Naive thymus-derived CD4-positive, alpha-beta T cell (primary cell): ENCODE measurements around the gene SPEG. TPM values are rescaled to one million over a fixed set of nuclear protein-coding genes. Genes with fewer than 3 reads are reported as not detected.
A peak's percentile ranks its signal among the peaks of the same experiment; 100 is the strongest.

Source experiments
- ATAC-seq: fragments of 150-1000 bp; cut with Tn5 transposase; 2 replicates; pipeline ENCODE4 v1.10.0; 2021; ENCODE audit warnings: mild to moderate bottlenecking, moderate library complexity
- CTCF ChIA-PET: fragments of 350-600 bp; sonication (Branson Sonifier 250); formaldehyde crosslinking; loops from one replicate; lab custom pipeline; 2021; ENCODE audit warnings: antibody characterized with exemption; lab: Charles Lee
- POLR2A ChIA-PET: fragments of 350-600 bp; sonication (Branson Sonifier 250); formaldehyde crosslinking; loops from one replicate; lab custom pipeline; 2021; ENCODE audit warnings: antibody characterized with exemption, inconsistent platforms; lab: Charles Lee
- DNase-seq, 9 donors: peaks; one replicate each; pipeline versions ENCODE4 v3.0.0 to v3.0.0-alpha.2; 2020 to 2022; ENCODE audit warnings: mixed read lengths in 1 of 9
- H3K27ac ChIP-seq: one replicate; pipeline ENCODE4 v1.7.0; 2013; ENCODE audit warnings: mild to moderate bottlenecking, low read depth, low read length, moderate library complexity
- H3K27me3 ChIP-seq, 2 donors: one replicate each; pipeline ENCODE4 v1.7.0; 2013; ENCODE audit warnings: low read length in 2 of 2, mild to moderate bottlenecking in 2 of 2, moderate library complexity in 2 of 2; ENCODE audit not compliant: control insufficient read depth in 2 of 2, insufficient read depth in 2 of 2
- H3K36me3 ChIP-seq, 3 experiments: 1 replicate in 2 of 3; 2 replicates in 1 of 3; pipeline ENCODE4 v1.7.0; 2013; ENCODE audit warnings: low read length in 3 of 3, mild to moderate bottlenecking in 3 of 3, moderate library complexity in 1 of 3; ENCODE audit not compliant: insufficient read depth in 3 of 3, control insufficient read depth in 2 of 3
- H3K4me1 ChIP-seq, 2 donors: one replicate each; pipeline ENCODE4 v1.7.0; 2013; ENCODE audit warnings: low read length in 2 of 2, mild to moderate bottlenecking in 2 of 2, moderate library complexity in 1 of 2; ENCODE audit not compliant: control insufficient read depth in 2 of 2, insufficient read depth in 2 of 2
- H3K4me3 ChIP-seq: 2 replicates; pipeline ENCODE4 v1.7.0; 2013; ENCODE audit warnings: mild to moderate bottlenecking, low read length
- H3K9me3 ChIP-seq, 3 experiments: 1 replicate in 2 of 3; 2 replicates in 1 of 3; pipeline ENCODE4 v1.7.0; 2013; ENCODE audit warnings: low read length in 3 of 3; ENCODE audit not compliant: control insufficient read depth in 2 of 3
- H3K27ac Mint-ChIP-seq, 9 donors: one replicate each; pipeline ENCODE4 v1.8.0; 2020 to 2022; ENCODE audit warnings: mixed read lengths in 9 of 9, mild to moderate bottlenecking in 8 of 9, moderate library complexity in 5 of 9, inconsistent platforms in 2 of 9
- H3K27me3 Mint-ChIP-seq, 5 donors: one replicate each; pipeline ENCODE4 v1.8.0; 2021 to 2022; ENCODE audit warnings: mixed read lengths in 5 of 5, mild to moderate bottlenecking in 1 of 5
- H3K36me3 Mint-ChIP-seq, 5 donors: one replicate each; pipeline ENCODE4 v1.8.0; 2020 to 2022; ENCODE audit warnings: mixed read lengths in 5 of 5, mild to moderate bottlenecking in 3 of 5, inconsistent platforms in 1 of 5
- H3K4me1 Mint-ChIP-seq, 7 donors: one replicate each; pipeline ENCODE4 v1.8.0; 2020 to 2022; ENCODE audit warnings: mixed read lengths in 7 of 7, mild to moderate bottlenecking in 3 of 7, inconsistent platforms in 1 of 7
- H3K4me3 Mint-ChIP-seq, 10 donors: one replicate each; pipeline ENCODE4 v1.8.0; 2020 to 2022; ENCODE audit warnings: mild to moderate bottlenecking in 10 of 10, mixed read lengths in 10 of 10, moderate library complexity in 6 of 10, inconsistent platforms in 2 of 10
- H3K9me3 Mint-ChIP-seq, 11 donors: one replicate each; pipeline ENCODE4 v1.8.0; 2020 to 2022; ENCODE audit warnings: mixed read lengths in 11 of 11, mild to moderate bottlenecking in 4 of 11, inconsistent platforms in 1 of 11, moderate library complexity in 1 of 11
- intact Hi-C, 2 donors: fragments of 100-400 bp; cut with micrococcal nuclease; formaldehyde crosslinking; loops; one replicate each; pipeline ENCODE4 v1.15.1; 2023
- polyA plus RNA-seq, 2 donors: library from polyadenylated mRNA; unstranded; fragments of 300-500 nt; fragmentation: Illumina TruSeq; gene quantifications; one replicate each; pipeline ENCODE4 v1.2.3, GENCODE V29; 2021
- total RNA-seq, 6 experiments: library from RNA in 5 of 6; stranded (reverse) in 5 of 6; gene quantifications; 1 replicate in 5 of 6; 2 replicates in 1 of 6; pipeline ENCODE4 v1.2.3 and lab custom pipeline; 2021 to 2026

The SPEG gene
- total and polyA plus RNA-seq, 7 experiments from 2014 or later: 0.26 to 23.2 (median 11.8) TPM

DNA sequence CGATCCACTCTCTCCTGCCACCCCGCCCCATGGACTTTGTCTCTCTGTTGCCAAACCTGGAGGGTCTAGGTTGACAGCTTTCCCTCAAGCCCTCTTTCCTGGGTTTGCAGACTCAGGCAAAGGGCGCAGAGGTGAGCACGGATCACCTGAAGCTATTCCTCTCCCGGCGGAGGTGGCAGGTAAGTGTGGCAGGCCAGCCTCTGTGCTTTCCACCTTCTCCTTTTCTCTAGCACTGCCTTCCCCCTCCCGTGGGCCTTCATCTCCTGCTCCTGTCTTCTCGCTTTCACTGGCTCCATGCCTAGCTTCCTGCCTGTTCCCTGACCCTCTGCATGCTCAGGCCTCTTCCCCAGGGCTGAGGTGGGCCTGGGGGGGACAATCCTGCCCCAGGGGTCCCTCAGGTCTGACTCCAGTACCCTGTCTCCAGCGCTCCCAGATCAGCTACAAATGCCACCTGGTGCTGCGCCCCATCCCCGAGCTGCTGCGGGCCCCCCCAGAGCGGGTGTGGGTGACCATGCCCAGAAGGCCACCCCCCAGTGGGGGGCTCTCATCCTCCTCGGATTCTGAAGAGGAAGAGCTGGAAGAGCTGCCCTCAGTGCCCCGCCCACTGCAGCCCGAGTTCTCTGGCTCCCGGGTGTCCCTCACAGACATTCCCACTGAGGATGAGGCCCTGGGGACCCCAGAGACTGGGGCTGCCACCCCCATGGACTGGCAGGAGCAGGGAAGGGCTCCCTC, 48.2 kb downstream of the SPEG start:
- intact Hi-C loops: no loop called here
- H3K27me3 Mint-ChIP-seq: peaks cover 19 to 50% (median 30%) of the 10 kb centered on the region in 5 donors
- ATAC-seq (no peak), DNase-seq (no peak)
- ChIA-PET CTCF (no interaction called here), POLR2A (no interaction called here)
- no peaks in the 10 kb centered on the region for H3K4me1 ChIP-seq
- H3K36me3 Mint-ChIP-seq: peaks cover 0 to 4% (median 0%) of the 10 kb centered on the region in 5 donors
- no peaks in the 10 kb centered on the region for H3K36me3 ChIP-seq
- peak overlapping the region in 1 of 9 donors; percentile 17 for H3K27ac Mint-ChIP-seq
- no peak overlapping the region for H3K27ac ChIP-seq
- H3K27me3 ChIP-seq: no peaks in the 10 kb centered on the region
- no peak overlapping the region for H3K4me3 ChIP-seq
- H3K9me3 Mint-ChIP-seq: no peaks in the 10 kb centered on the region
- no peaks in the 10 kb centered on the region for H3K9me3 ChIP-seq
- H3K4me3 Mint-ChIP-seq: peak overlapping the region in 2 of 10 donors; percentile 6 to 27
- H3K4me1 Mint-ChIP-seq: peaks cover 0 to 6% (median 0%) of the 10 kb centered on the region in 7 donors

DNA sequence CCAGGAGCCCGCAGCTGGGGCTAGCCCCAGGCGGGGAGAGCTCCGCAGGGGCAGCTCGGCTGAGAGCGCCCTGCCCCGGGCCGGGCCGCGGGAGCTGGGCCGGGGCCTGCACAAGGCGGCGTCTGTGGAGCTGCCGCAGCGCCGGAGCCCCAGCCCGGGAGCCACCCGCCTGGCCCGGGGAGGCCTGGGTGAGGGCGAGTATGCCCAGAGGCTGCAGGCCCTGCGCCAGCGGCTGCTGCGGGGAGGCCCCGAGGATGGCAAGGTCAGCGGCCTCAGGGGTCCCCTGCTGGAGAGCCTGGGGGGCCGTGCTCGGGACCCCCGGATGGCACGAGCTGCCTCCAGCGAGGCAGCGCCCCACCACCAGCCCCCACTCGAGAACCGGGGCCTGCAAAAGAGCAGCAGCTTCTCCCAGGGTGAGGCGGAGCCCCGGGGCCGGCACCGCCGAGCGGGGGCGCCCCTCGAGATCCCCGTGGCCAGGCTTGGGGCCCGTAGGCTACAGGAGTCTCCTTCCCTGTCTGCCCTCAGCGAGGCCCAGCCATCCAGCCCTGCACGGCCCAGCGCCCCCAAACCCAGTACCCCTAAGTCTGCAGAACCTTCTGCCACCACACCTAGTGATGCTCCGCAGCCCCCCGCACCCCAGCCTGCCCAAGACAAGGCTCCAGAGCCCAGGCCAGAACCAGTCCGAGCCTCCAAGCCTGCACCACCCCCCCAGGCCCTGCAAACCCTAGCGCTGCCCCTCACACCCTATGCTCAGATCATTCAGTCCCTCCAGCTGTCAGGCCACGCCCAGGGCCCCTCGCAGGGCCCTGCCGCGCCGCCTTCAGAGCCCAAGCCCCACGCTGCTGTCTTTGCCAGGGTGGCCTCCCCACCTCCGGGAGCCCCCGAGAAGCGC, 49.1 kb downstream of the SPEG start:
- Mint-ChIP-seq H3K36me3 (peaks cover 0 to 4% (median 0%) of the 10 kb centered on the region in 5 donors), H3K4me3 (peak overlapping the region in 9 of 10 donors; percentile 65 to 83 (median 72)), H3K27me3 (peaks cover 19 to 50% (median 31%) of the 10 kb centered on the region in 5 donors), H3K9me3 (no peaks in the 10 kb centered on the region), H3K4me1 (peaks cover 0 to 6% (median 0%) of the 10 kb centered on the region in 7 donors), H3K27ac (no peak overlapping the region)
- Histone ChIP-seq H3K27ac (no peak overlapping the region), H3K4me3 (no peak overlapping the region), H3K4me1 (no peaks in the 10 kb centered on the region), H3K36me3 (no peaks in the 10 kb centered on the region), H3K27me3 (no peaks in the 10 kb centered on the region), H3K9me3 (no peaks in the 10 kb centered on the region)
- POLR2A ChIA-PET: no interaction called here
- ATAC-seq (no peak), DNase-seq (no peak)
- CTCF ChIA-PET: no interaction called here
- intact Hi-C loops: loop anchor here in 1 of 2 donors (1.0 kb wide), 1 partner anchor 15 kb away; the partner anchor contains the start of gene GMPPA

DNA sequence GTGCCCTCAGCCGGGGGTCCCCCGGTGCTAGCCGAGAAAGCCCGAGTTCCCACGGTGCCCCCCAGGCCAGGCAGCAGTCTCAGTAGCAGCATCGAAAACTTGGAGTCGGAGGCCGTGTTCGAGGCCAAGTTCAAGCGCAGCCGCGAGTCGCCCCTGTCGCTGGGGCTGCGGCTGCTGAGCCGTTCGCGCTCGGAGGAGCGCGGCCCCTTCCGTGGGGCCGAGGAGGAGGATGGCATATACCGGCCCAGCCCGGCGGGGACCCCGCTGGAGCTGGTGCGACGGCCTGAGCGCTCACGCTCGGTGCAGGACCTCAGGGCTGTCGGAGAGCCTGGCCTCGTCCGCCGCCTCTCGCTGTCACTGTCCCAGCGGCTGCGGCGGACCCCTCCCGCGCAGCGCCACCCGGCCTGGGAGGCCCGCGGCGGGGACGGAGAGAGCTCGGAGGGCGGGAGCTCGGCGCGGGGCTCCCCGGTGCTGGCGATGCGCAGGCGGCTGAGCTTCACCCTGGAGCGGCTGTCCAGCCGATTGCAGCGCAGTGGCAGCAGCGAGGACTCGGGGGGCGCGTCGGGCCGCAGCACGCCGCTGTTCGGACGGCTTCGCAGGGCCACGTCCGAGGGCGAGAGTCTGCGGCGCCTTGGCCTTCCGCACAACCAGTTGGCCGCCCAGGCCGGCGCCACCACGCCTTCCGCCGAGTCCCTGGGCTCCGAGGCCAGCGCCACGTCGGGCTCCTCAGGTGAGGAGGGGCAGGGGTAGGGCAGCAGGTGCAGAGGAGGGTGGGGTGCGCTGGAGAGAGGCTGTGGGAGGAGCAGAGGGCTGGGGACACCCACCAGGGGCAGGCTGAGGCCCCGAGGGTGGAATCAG, 49.9 kb downstream of the SPEG start:
- intact Hi-C loops: loop anchor here in 1 of 2 donors (1.0 kb wide), 1 partner anchor 14 kb away; the partner anchor contains the start of gene GMPPA
- Mint-ChIP-seq H3K4me3 (peak overlapping the region in 9 of 10 donors; percentile 65 to 83 (median 72)), H3K4me1 (peaks cover 0 to 6% (median 0%) of the 10 kb centered on the region in 7 donors), H3K9me3 (no peaks in the 10 kb centered on the region), H3K27me3 (peaks cover 19 to 50% (median 31%) of the 10 kb centered on the region in 5 donors), H3K27ac (no peak overlapping the region), H3K36me3 (peaks cover 0 to under 1% (median 0%) of the 10 kb centered on the region in 5 donors)
- ATAC-seq (peak; percentile 23), DNase-seq (peak in 1 of 9 donors; percentile 12)
- H3K4me1 ChIP-seq: no peaks in the 10 kb centered on the region
- no peaks in the 10 kb centered on the region for H3K9me3 ChIP-seq
- no peak overlapping the region for H3K27ac ChIP-seq
- POLR2A ChIA-PET: no interaction called here
- H3K27me3 ChIP-seq: no peaks in the 10 kb centered on the region
- H3K4me3 ChIP-seq: peak overlapping the region; percentile 17
- CTCF ChIA-PET: no interaction called here
- no peaks in the 10 kb centered on the region for H3K36me3 ChIP-seq

DNA sequence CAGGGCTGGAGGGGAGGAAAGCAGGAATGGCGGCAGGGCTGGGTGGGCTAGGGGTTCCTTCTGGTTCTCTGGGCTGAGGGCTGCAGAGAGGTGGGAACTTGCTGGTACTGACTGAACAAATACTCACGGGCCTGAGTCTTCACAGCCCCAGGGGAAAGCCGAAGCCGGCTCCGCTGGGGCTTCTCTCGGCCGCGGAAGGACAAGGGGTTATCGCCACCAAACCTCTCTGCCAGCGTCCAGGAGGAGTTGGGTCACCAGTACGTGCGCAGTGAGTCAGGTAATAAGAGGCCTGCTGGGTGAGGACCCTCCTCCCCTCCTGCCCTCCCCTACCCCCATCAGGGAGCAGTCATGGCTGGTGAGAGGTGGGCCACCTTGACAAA, 50.5 kb downstream of the SPEG start:
- Mint-ChIP-seq H3K4me3 (peak overlapping the region in 7 of 10 donors; percentile 12 to 75 (median 60)), H3K27ac (no peak overlapping the region), H3K36me3 (no peaks in the 10 kb centered on the region), H3K27me3 (peaks cover 19 to 50% (median 31%) of the 10 kb centered on the region in 5 donors), H3K4me1 (peaks cover 0 to 6% (median 0%) of the 10 kb centered on the region in 7 donors), H3K9me3 (no peaks in the 10 kb centered on the region)
- no peak overlapping the region for H3K27ac ChIP-seq
- no peak for DNase-seq
- POLR2A ChIA-PET: interaction anchor here (1.3 kb wide), 1 partner anchor 13 kb away, joined by 3 read pairs; the partner anchor contains the start of gene GMPPA
- H3K9me3 ChIP-seq: no peaks in the 10 kb centered on the region
- no peaks in the 10 kb centered on the region for H3K4me1 ChIP-seq
- H3K36me3 ChIP-seq: no peaks in the 10 kb centered on the region
- no peak overlapping the region for H3K4me3 ChIP-seq
- CTCF ChIA-PET: interaction anchor here (0.6 to 0.8 kb wide), 2 partner anchors 44 to 93 kb away, joined by 4 to 5 read pairs; no protein-coding TSS in a partner anchor
- ATAC-seq: no peak
- H3K27me3 ChIP-seq: no peaks in the 10 kb centered on the region
- intact Hi-C loops: no loop called here

DNA sequence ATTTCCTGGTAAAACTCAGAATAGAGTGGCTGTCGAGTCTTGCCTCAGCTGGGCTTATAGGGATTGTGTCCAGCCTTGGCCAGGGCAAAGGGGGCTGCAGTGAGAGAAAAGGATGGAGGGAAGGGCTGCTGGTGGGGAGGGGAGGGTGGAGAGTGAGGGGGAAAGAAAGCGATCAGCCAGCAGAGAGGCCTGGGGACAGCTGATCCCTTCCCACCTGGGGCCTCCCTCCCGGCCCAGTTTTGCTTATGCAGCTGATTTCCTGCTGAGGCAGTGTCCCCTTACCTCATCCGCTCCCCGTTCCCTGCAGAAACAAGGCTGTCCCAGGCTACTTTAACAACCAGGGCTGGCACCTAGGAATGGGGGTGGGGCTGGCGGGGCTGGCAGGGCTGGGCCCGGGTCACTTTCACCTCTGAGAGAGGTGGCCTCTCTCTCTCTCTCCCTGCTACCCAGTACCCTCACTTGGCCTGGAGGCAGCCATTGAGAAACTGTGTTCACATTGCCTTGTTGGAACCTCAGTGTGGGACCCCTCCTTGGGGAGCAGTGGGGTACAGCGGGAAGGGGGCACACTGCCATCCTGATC, 51.8 kb downstream of the SPEG start:
- ATAC-seq: no peak

More for the DNA sequence above, 51.8 kb downstream of the SPEG start:
- Mint-ChIP-seq H3K4me3 (no peak overlapping the region), H3K36me3 (no peaks in the 10 kb centered on the region), H3K27ac (no peak overlapping the region), H3K27me3 (peaks cover 19 to 48% (median 28%) of the 10 kb centered on the region in 5 donors), H3K9me3 (no peaks in the 10 kb centered on the region), H3K4me1 (peaks cover 0 to 6% (median 0%) of the 10 kb centered on the region in 7 donors)
- no peaks in the 10 kb centered on the region for H3K9me3 ChIP-seq
- no peak overlapping the region for H3K4me3 ChIP-seq
- ChIA-PET CTCF (no interaction called here), POLR2A (interaction anchor here (1.3 kb wide), 1 partner anchor 12 kb away, joined by 3 read pairs; the partner anchor contains the start of gene GMPPA)
- no peaks in the 10 kb centered on the region for H3K27me3 ChIP-seq
- no peaks in the 10 kb centered on the region for H3K36me3 ChIP-seq
- intact Hi-C loops: no loop called here
- H3K27ac ChIP-seq: no peak overlapping the region
- DNase-seq: no peak
- no peaks in the 10 kb centered on the region for H3K4me1 ChIP-seq
